IMR-90 (cell line): ENCODE measurements around the gene SH3RF2. TPM values are rescaled to one million over a fixed set of nuclear protein-coding genes. Genes with fewer than 3 reads are reported as not detected.

Experiments used
- ATAC-seq: fragments of 200-7000 bp; cut with Tn5 transposase; 2 replicates; pipeline ENCODE4 v1.9.1; 2020; ENCODE audit warnings: low read depth, mild to moderate bottlenecking, moderate library complexity
- BruUV-seq: library from RNA; stranded (reverse); fragments of 400-500 nt; replicated peaks from 2 replicates; lab custom pipeline; 2021; lab: Mats Ljungman, UMichigan
- CTCF ChIA-PET: fragments of 300-600 bp; formaldehyde crosslinking; extraction: SDS; loops from one replicate; lab custom pipeline; 2021; ENCODE audit warnings: antibody characterized with exemption; lab: Yijun Ruan, JAX
- POLR2A ChIA-PET: fragments of 300-600 bp; sonication (Branson Sonifier 250); formaldehyde crosslinking; loops from one replicate; lab custom pipeline; 2022; ENCODE audit warnings: antibody characterized with exemption; ENCODE audit not compliant: unreplicated experiment; lab: Charles Lee
- DNase-seq: peaks from one replicate; pipeline ENCODE4 v3.0.0; 2013
- H2AFZ ChIP-seq: replicated peaks from 2 replicates; pipeline ENCODE3; 2013; ENCODE audit warnings: low read length, mild to moderate bottlenecking; ENCODE audit not compliant: poor library complexity
- H2AK5ac ChIP-seq: 2 replicates; pipeline ENCODE4 v1.6.1; 2013; ENCODE audit warnings: low read depth, low read length, inconsistent platforms
- H2AK9ac ChIP-seq: replicated peaks from 2 replicates; pipeline ENCODE3; 2013; ENCODE audit warnings: mild to moderate bottlenecking, low read depth, low read length, moderate library complexity; ENCODE audit not compliant: poor library complexity
- H2BK120ac ChIP-seq: 2 replicates; pipeline ENCODE4 v1.6.1; 2013; ENCODE audit warnings: low read depth, low read length, inconsistent platforms
- H2BK15ac ChIP-seq: 3 replicates; pipeline ENCODE4 v1.6.1; 2013; ENCODE audit warnings: low read depth, low read length, inconsistent platforms
- H2BK20ac ChIP-seq: 2 replicates; pipeline ENCODE4 v1.6.1; 2013; ENCODE audit warnings: low read depth, mild to moderate bottlenecking, inconsistent platforms, low read length, moderate library complexity
- H2BK5ac ChIP-seq: 2 replicates; pipeline ENCODE4 v1.6.1; 2013; ENCODE audit warnings: mild to moderate bottlenecking, low read depth, low read length, inconsistent platforms; ENCODE audit not compliant: poor library complexity, severe bottlenecking
- H3K14ac ChIP-seq: replicated peaks from 2 replicates; pipeline ENCODE4 v1.6.1; 2013; ENCODE audit warnings: low read depth, low read length, inconsistent platforms
- H3K18ac ChIP-seq: 2 replicates; pipeline ENCODE4 v1.6.1; 2013; ENCODE audit warnings: low read depth, low read length, control low read depth
- H3K23ac ChIP-seq: 2 replicates; pipeline ENCODE4 v1.6.1; 2013; ENCODE audit warnings: low read depth, low read length, inconsistent platforms
- H3K27ac ChIP-seq: 2 replicates; pipeline ENCODE4 v1.5.1; 2013; ENCODE audit warnings: mild to moderate bottlenecking, control low read depth, low read length; ENCODE audit not compliant: insufficient read depth
- H3K27me3 ChIP-seq: 2 replicates; pipeline ENCODE4 v1.6.1; 2013; ENCODE audit warnings: low read length; ENCODE audit not compliant: control insufficient read depth, insufficient read depth
- H3K36me3 ChIP-seq: 2 replicates; pipeline ENCODE4 v1.6.1; 2013; ENCODE audit warnings: low read length, mixed read lengths; ENCODE audit not compliant: control insufficient read depth, insufficient read depth
- H3K4ac ChIP-seq: 2 replicates; pipeline ENCODE4 v1.6.1; 2013; ENCODE audit warnings: low read depth, low read length, inconsistent platforms
- H3K4me1 ChIP-seq: 2 replicates; pipeline ENCODE4 v1.6.1; 2013; ENCODE audit warnings: low read length, mixed read lengths; ENCODE audit not compliant: control insufficient read depth, insufficient read depth
- H3K4me2 ChIP-seq: 2 replicates; pipeline ENCODE4 v1.6.1; 2013; ENCODE audit warnings: low read depth, mild to moderate bottlenecking, control low read depth, low read length, moderate library complexity
- H3K4me3 ChIP-seq: 2 replicates; pipeline ENCODE4 v1.5.1; 2013; ENCODE audit warnings: low read depth, mild to moderate bottlenecking, control low read depth, low read length, moderate library complexity; ENCODE audit not compliant: insufficient read depth
- H3K56ac ChIP-seq: 2 replicates; pipeline ENCODE4 v1.6.1; 2013; ENCODE audit warnings: low read length, inconsistent platforms; ENCODE audit not compliant: insufficient read depth; ENCODE audit errors: extremely low read depth
- H3K79me1 ChIP-seq, 2 experiments: 2 replicates each; pipeline ENCODE4 v1.6.1; 2013; ENCODE audit warnings: low read length in 2 of 2, inconsistent platforms in 1 of 2, low read depth in 1 of 2
- H3K9ac ChIP-seq: 2 replicates; pipeline ENCODE4 v1.6.1; 2013; ENCODE audit warnings: low read depth, low read length, control low read depth
- H3K9me1 ChIP-seq: 2 replicates; pipeline ENCODE4 v1.6.1; 2013; ENCODE audit warnings: low read length, inconsistent platforms; ENCODE audit not compliant: insufficient read depth
- H3K9me3 ChIP-seq: 2 replicates; pipeline ENCODE4 v1.6.1; 2013; ENCODE audit warnings: low read length; ENCODE audit not compliant: control insufficient read depth, insufficient read depth
- H4K20me1 ChIP-seq: 2 replicates; pipeline ENCODE4 v1.6.1; 2013; ENCODE audit warnings: low read length, inconsistent platforms; ENCODE audit not compliant: insufficient read depth
- H4K5ac ChIP-seq: 2 replicates; pipeline ENCODE4 v1.6.1; 2013; ENCODE audit warnings: mild to moderate bottlenecking, low read depth, low read length, control low read depth
- H4K8ac ChIP-seq, 2 experiments: 2 replicates each; pipeline ENCODE4 v1.6.1; 2013; ENCODE audit warnings: low read depth in 2 of 2, low read length in 2 of 2, control low read depth in 1 of 2, inconsistent platforms in 1 of 2
- H4K91ac ChIP-seq: 2 replicates; pipeline ENCODE4 v1.6.1; 2013; ENCODE audit warnings: low read depth, low read length, inconsistent platforms; ENCODE audit not compliant: insufficient read depth
- BHLHE40 ChIP-seq: fragments of 150-350 bp; IDR thresholded peaks from 2 replicates; pipeline ENCODE4 v1.6.1; 2016; ENCODE audit warnings: mild to moderate bottlenecking, low read depth, low read length
- CEBPB ChIP-seq: IDR thresholded peaks from 2 replicates; pipeline ENCODE4 v1.6.1; 2012; ENCODE audit warnings: low read depth, low read length, improper control_type of control experiment
- CHD1 ChIP-seq: IDR thresholded peaks from 2 replicates; pipeline ENCODE4 v1.6.1; 2012; ENCODE audit warnings: low read depth, low read length, improper control_type of control experiment
- ELK1 ChIP-seq: fragments of 150-350 bp; IDR thresholded peaks from 2 replicates; pipeline ENCODE4 v1.6.1; 2016; ENCODE audit warnings: low read depth, mild to moderate bottlenecking, low read length, moderate library complexity, borderline replicate concordance
- FOS ChIP-seq: fragments of 150-350 bp; IDR thresholded peaks from 2 replicates; pipeline ENCODE4 v1.6.1; 2016; ENCODE audit warnings: low read depth, low read length
- MAFK ChIP-seq: IDR thresholded peaks from 2 replicates; pipeline ENCODE4 v1.6.1; 2012; ENCODE audit warnings: low read depth, low read length, improper control_type of control experiment
- MAZ ChIP-seq: IDR thresholded peaks from 2 replicates; pipeline ENCODE4 v1.6.1; 2012; ENCODE audit warnings: low read depth, mild to moderate bottlenecking, low read length, improper control_type of control experiment, moderate library complexity, borderline replicate concordance
- MXI1 ChIP-seq: IDR thresholded peaks from 2 replicates; pipeline ENCODE4 v1.6.1; 2012; ENCODE audit warnings: low read depth, mild to moderate bottlenecking, low read length, moderate library complexity, borderline replicate concordance
- NFE2L2 ChIP-seq: fragments of 150-350 bp; IDR thresholded peaks from 2 replicates; pipeline ENCODE4 v1.6.1; 2016; ENCODE audit warnings: low read depth, mild to moderate bottlenecking, low read length
- POLR2A ChIP-seq: IDR thresholded peaks from 2 replicates; pipeline ENCODE4 v1.6.1; 2012; ENCODE audit warnings: mild to moderate bottlenecking, low read depth, low read length
- RAD21 ChIP-seq: IDR thresholded peaks from 2 replicates; pipeline ENCODE4 v1.6.1; 2012; ENCODE audit warnings: low read length, improper control_type of control experiment
- RCOR1 ChIP-seq: IDR thresholded peaks from 2 replicates; pipeline ENCODE4 v1.6.1; 2012; ENCODE audit warnings: mild to moderate bottlenecking, low read length, improper control_type of control experiment; ENCODE audit not compliant: insufficient replicate concordance
- RFX5 ChIP-seq: IDR thresholded peaks from 2 replicates; pipeline ENCODE4 v1.8.0; 2012; ENCODE audit warnings: low read depth, mild to moderate bottlenecking, low read length, moderate library complexity
- SMC3 ChIP-seq: fragments of 150-350 bp; IDR thresholded peaks from 2 replicates; pipeline ENCODE4 v1.6.1; 2016; ENCODE audit warnings: low read depth, mild to moderate bottlenecking, antibody characterized with exemption, low read length, moderate library complexity
- USF2 ChIP-seq: fragments of 150-350 bp; IDR thresholded peaks from 2 replicates; pipeline ENCODE4 v1.6.1; 2017; ENCODE audit warnings: mild to moderate bottlenecking, antibody characterized with exemption, low read length, low read depth
- WGBS, 2 experiments: methylation state at CpG; one replicate each; pipeline versions ENCODE4 v1.1.5 to v1.1.7; 2013; ENCODE audit warnings: missing lambda C conversion rate in 2 of 2; ENCODE audit not compliant: insufficient read length in 1 of 2; ENCODE audit errors: extremely low coverage in 2 of 2; 5-methylcytosine and 5-hydroxymethylcytosine counted together
- dilution Hi-C: fragments of 300-500 bp; cut with HindIII; formaldehyde crosslinking; loops from one replicate; pipeline ENCODE4 v1.14.3; 2018; ENCODE audit warnings: low sequenced_read_pairs; ENCODE audit not compliant: unreplicated experiment
- in situ Hi-C: fragments of 300-500 bp; cut with MboI; formaldehyde crosslinking; loops from 3 replicates; pipeline ENCODE4 v1.14.3; 2019; ENCODE audit warnings: low sequenced_read_pairs, inconsistent platforms, mixed read lengths
- intact Hi-C: fragments of 100-400 bp; cut with micrococcal nuclease; formaldehyde crosslinking; loops from 2 replicates; pipeline ENCODE4 v1.10.0; 2022
- polyA plus RNA-seq, 3 experiments: library from polyadenylated mRNA; depleted of rRNA; stranded (reverse); fragments of >200 nt; gene quantifications; 2 replicates each; pipeline ENCODE4 v1.2.3, GENCODE V29; 2012; ENCODE audit warnings: low replicate concordance in 1 of 3
- total RNA-seq: library from RNA; depleted of rRNA; stranded (reverse); fragments of >200 nt; gene quantifications from 2 replicates; pipeline ENCODE4 v1.2.3, GENCODE V29; 2012
- TF ChIP-seq, protein P1 (sequence below): conservative IDR thresholded peaks from 2 replicates; pipeline ENCODE4 v1.5.1; 2012; ENCODE audit warnings: mild to moderate bottlenecking, low read depth, low read length, improper control_type of control experiment

SH3RF2 gene
- total and polyA plus RNA-seq, 2 of the 4 experiments (the other 2 are of a cell fraction) = 1.3 to 1.7 TPM

GRCh38 chr5:145922059-145922458, 14.3 kb upstream of the SH3RF2 start:
- no peak overlapping the region for H3K56ac ChIP-seq
- peaks cover 14% of the 10 kb centered on the region for H3K4me1 ChIP-seq
- peak overlapping the region; percentile 35; the same call in 1 of the 3 replicates for H2BK15ac ChIP-seq
- H3K9me1 ChIP-seq = peaks cover 3% of the 10 kb centered on the region; the same call in 1 of the 2 replicates
- H3K27me3 ChIP-seq = no peaks in the 10 kb centered on the region
- in situ Hi-C loops = no loop called here
- no peaks in the 10 kb centered on the region for H3K9me3 ChIP-seq
- DNase-seq (no peak), ATAC-seq (no peak)
- no peak overlapping the region for H3K9ac ChIP-seq
- CTCF ChIA-PET = no interaction called here
- no peak overlapping the region for H4K5ac ChIP-seq
- no peak overlapping the region for H2BK20ac ChIP-seq
- dilution Hi-C loops = no loop called here
- H3K79me1 ChIP-seq = no peaks in the 10 kb centered on the region
- no peak overlapping the region for H3K14ac ChIP-seq
- no peak overlapping the region for H3K27ac ChIP-seq
- no peak overlapping the region for H3K23ac ChIP-seq
- no TSS peak for BruUV-seq
- H4K20me1 ChIP-seq = no peaks in the 10 kb centered on the region
- intact Hi-C loops = no loop called here
- H2AK9ac ChIP-seq = peak overlapping the region; percentile 66
- no peak for TF ChIP-seq RFX5
- no peak for TF ChIP-seq CHD1
- no peak for TF ChIP-seq MXI1
- no peak for TF ChIP-seq FOS
- TF ChIP-seq POLR2A = no peak
- TF ChIP-seq USF2 = no peak
- no peak for TF ChIP-seq NFE2L2
- TF ChIP-seq RCOR1 = no peak
- TF ChIP-seq BHLHE40 = no peak
- TF ChIP-seq MAZ = no peak
- no peak for TF ChIP-seq RAD21
- TF ChIP-seq CEBPB = no peak
- TF ChIP-seq SMC3 = no peak
- no peak for TF ChIP-seq ELK1
- TF ChIP-seq, protein P1, sequence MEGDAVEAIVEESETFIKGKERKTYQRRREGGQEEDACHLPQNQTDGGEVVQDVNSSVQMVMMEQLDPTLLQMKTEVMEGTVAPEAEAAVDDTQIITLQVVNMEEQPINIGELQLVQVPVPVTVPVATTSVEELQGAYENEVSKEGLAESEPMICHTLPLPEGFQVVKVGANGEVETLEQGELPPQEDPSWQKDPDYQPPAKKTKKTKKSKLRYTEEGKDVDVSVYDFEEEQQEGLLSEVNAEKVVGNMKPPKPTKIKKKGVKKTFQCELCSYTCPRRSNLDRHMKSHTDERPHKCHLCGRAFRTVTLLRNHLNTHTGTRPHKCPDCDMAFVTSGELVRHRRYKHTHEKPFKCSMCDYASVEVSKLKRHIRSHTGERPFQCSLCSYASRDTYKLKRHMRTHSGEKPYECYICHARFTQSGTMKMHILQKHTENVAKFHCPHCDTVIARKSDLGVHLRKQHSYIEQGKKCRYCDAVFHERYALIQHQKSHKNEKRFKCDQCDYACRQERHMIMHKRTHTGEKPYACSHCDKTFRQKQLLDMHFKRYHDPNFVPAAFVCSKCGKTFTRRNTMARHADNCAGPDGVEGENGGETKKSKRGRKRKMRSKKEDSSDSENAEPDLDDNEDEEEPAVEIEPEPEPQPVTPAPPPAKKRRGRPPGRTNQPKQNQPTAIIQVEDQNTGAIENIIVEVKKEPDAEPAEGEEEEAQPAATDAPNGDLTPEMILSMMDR = no peak
- no peak for TF ChIP-seq MAFK
- no peak overlapping the region for H4K8ac ChIP-seq
- H2BK5ac ChIP-seq = no peak overlapping the region
- no peak overlapping the region; the same call in 1 of the 2 replicates for H3K4ac ChIP-seq
- H3K36me3 ChIP-seq = no peaks in the 10 kb centered on the region
- no peak overlapping the region for H2AK5ac ChIP-seq
- H2AFZ ChIP-seq = no peak overlapping the region
- WGBS, 2 experiments = 100% methylated on average over 1 of the region's 2 CpGs; no CpG with 5 or more reads in 1 of the 2 experiments
- H3K4me2 ChIP-seq = no peak overlapping the region
- H3K4me3 ChIP-seq = no peak overlapping the region
- no peak overlapping the region for H2BK120ac ChIP-seq
- POLR2A ChIA-PET = no interaction called here
- no peak overlapping the region; the same call in 1 of the 2 replicates for H3K18ac ChIP-seq
- no peak overlapping the region for H4K91ac ChIP-seq
